ENCODE measurements around the gene DPP10.

Gene DPP10

DNA sequence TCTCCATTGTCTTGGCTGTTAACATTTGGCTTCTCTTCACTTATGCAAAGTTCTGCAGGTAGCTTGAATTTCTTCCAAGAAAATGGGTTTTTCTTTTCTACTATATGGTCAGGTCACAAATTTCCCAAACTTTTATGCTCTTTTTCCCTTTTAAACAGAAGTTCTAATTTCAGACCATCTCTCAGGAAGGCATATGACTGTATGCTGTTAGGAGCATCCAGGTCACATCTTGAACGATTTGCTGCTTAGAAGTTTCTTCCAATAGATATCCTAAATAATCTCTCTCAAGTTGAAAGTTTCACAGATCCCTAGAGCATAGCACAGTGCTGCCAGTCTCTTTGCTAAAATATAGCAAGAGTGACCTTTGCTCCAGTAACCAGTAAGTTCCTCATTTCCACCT, 932.5 kb downstream of the DPP10 start:
- Histone ChIP-seq H3K9me3 (replicated peaks in 1 of 2; ENCODE audit: control insufficient read depth in 2 of 2, insufficient read depth in 1 of 2, low read depth in 1 of 2, low read length in 2 of 2) (peaks cover 10 to 15% of the 10 kb centered on the region in 2 donors), H2BK15ac (ENCODE audit: low read length) (no peak overlapping the region), H3K4me1 (ENCODE audit: control insufficient read depth in 2 of 2, insufficient read depth in 1 of 2, low read depth in 1 of 2, low read length in 2 of 2) (no peaks in the 10 kb centered on the region), H2BK12ac (ENCODE audit: low read length) (no peak overlapping the region), H3K23ac (ENCODE audit: low read depth, low read length, poor library complexity) (no peak overlapping the region), H2AK5ac (ENCODE audit: low read depth, low read length) (no peak overlapping the region), H2BK120ac (ENCODE audit: low read depth, low read length) (no peak overlapping the region), H3K9ac (ENCODE audit: low read depth, low read length, poor library complexity) (no peak overlapping the region), H4K8ac (ENCODE audit: low read depth, low read length) (no peak overlapping the region), H3K18ac (ENCODE audit: low read length) (no peak overlapping the region), H3K4me2 (ENCODE audit: insufficient read depth, low read length, poor library complexity, severe bottlenecking) (no peak overlapping the region), H3K27me3 (ENCODE audit: control insufficient read depth in 3 of 3, insufficient read depth in 3 of 3, low read depth in 1 of 3, low read length in 3 of 3) (no peaks in the 10 kb centered on the region), H4K91ac (ENCODE audit: low read depth, low read length, poor library complexity) (no peak overlapping the region), H3K36me3 (replicated peaks in 1 of 2; ENCODE audit: control insufficient read depth in 2 of 2, insufficient read depth in 2 of 2, low read length in 2 of 2) (no peaks in the 10 kb centered on the region), H3K27ac (replicated peaks; ENCODE audit: low read length) (no peak overlapping the region), H2BK5ac (ENCODE audit: low read length) (no peak overlapping the region), H3K4ac (ENCODE audit: low read length) (no peak overlapping the region), H3K14ac (ENCODE audit: low read length) (no peak overlapping the region), H3K4me3 (ENCODE audit: low read length in 2 of 2) (no peak overlapping the region), H3K79me1 (ENCODE audit: low read depth, low read length) (no peaks in the 10 kb centered on the region), H2AFZ (ENCODE audit: low read length) (no peak overlapping the region)
- no peak for DNase-seq (ENCODE audit: low spot score)
- no CpG with 5 or more reads among the region's 1 CpG for WGBS, 2 donors (ENCODE audit: extremely low coverage in 2 of 2, insufficient read length in 2 of 2, insufficient replicate concordance in 1 of 2)

DNA sequence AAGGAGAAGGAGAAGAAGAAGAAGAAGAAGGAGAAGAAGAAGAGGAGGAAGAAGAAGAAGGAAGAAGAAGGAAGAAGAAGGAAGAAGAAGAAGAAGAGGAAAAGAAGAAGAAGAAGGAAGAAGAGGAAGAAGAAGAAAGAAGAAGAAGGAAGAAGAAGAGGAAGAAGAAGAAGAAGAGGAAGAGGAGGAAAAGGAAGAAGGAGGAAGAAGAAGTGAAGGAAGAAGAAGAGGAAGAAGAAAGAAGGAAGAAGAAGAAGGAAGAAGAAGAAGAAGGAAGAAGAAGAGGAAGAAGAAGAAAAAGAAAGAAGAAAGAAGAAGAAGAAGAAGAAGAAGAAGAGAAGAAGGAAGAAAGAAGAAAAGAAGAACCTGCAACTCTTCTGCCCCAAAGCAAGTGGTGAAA, 942.0 kb downstream of the DPP10 start:
- Histone ChIP-seq H2AK5ac (ENCODE audit: low read depth, low read length) (no peak overlapping the region), H2AFZ (ENCODE audit: low read length) (no peak overlapping the region), H3K27me3 (ENCODE audit: control insufficient read depth in 3 of 3, insufficient read depth in 3 of 3, low read depth in 1 of 3, low read length in 3 of 3) (no peaks in the 10 kb centered on the region), H3K4me2 (ENCODE audit: insufficient read depth, low read length, poor library complexity, severe bottlenecking) (no peak overlapping the region), H3K23ac (ENCODE audit: low read depth, low read length, poor library complexity) (no peak overlapping the region), H3K18ac (ENCODE audit: low read length) (no peak overlapping the region), H3K9ac (ENCODE audit: low read depth, low read length, poor library complexity) (no peak overlapping the region), H3K9me3 (replicated peaks in 1 of 2; ENCODE audit: control insufficient read depth in 2 of 2, insufficient read depth in 1 of 2, low read depth in 1 of 2, low read length in 2 of 2) (no peaks in the 10 kb centered on the region), H3K27ac (replicated peaks; ENCODE audit: low read length) (no peak overlapping the region), H3K4me1 (ENCODE audit: control insufficient read depth in 2 of 2, insufficient read depth in 1 of 2, low read depth in 1 of 2, low read length in 2 of 2) (peaks cover 0 to 2% of the 10 kb centered on the region in 2 donors), H2BK5ac (ENCODE audit: low read length) (no peak overlapping the region), H3K4me3 (ENCODE audit: low read length in 2 of 2) (no peak overlapping the region), H2BK15ac (ENCODE audit: low read length) (no peak overlapping the region), H3K4ac (ENCODE audit: low read length) (no peak overlapping the region), H4K91ac (ENCODE audit: low read depth, low read length, poor library complexity) (no peak overlapping the region), H3K14ac (ENCODE audit: low read length) (no peak overlapping the region), H3K36me3 (replicated peaks in 1 of 2; ENCODE audit: control insufficient read depth in 2 of 2, insufficient read depth in 2 of 2, low read length in 2 of 2) (no peaks in the 10 kb centered on the region), H2BK120ac (ENCODE audit: low read depth, low read length) (no peak overlapping the region), H3K79me1 (ENCODE audit: low read depth, low read length) (no peaks in the 10 kb centered on the region), H4K8ac (ENCODE audit: low read depth, low read length) (no peak overlapping the region), H2BK12ac (ENCODE audit: low read length) (no peak overlapping the region)
- no peak for DNase-seq (ENCODE audit: low spot score)

GRCh38 chr2:115386465-115386864, 944.0 kb downstream of the DPP10 start:
- Histone ChIP-seq H3K36me3 (replicated peaks in 1 of 2; ENCODE audit: control insufficient read depth in 2 of 2, insufficient read depth in 2 of 2, low read length in 2 of 2) (no peaks in the 10 kb centered on the region), H3K4me1 (ENCODE audit: control insufficient read depth in 2 of 2, insufficient read depth in 1 of 2, low read depth in 1 of 2, low read length in 2 of 2) (peaks cover 0 to 2% of the 10 kb centered on the region in 2 donors), H2BK15ac (ENCODE audit: low read length) (no peak overlapping the region), H2BK5ac (ENCODE audit: low read length) (no peak overlapping the region), H3K79me1 (ENCODE audit: low read depth, low read length) (no peaks in the 10 kb centered on the region), H3K18ac (ENCODE audit: low read length) (no peak overlapping the region), H3K9me3 (replicated peaks in 1 of 2; ENCODE audit: control insufficient read depth in 2 of 2, insufficient read depth in 1 of 2, low read depth in 1 of 2, low read length in 2 of 2) (no peaks in the 10 kb centered on the region), H2AFZ (ENCODE audit: low read length) (no peak overlapping the region), H3K4me3 (ENCODE audit: low read length in 2 of 2) (no peak overlapping the region), H3K4ac (ENCODE audit: low read length) (no peak overlapping the region), H3K27ac (replicated peaks; ENCODE audit: low read length) (no peak overlapping the region), H2BK12ac (ENCODE audit: low read length) (no peak overlapping the region), H3K14ac (ENCODE audit: low read length) (no peak overlapping the region), H4K8ac (ENCODE audit: low read depth, low read length) (no peak overlapping the region), H3K27me3 (ENCODE audit: control insufficient read depth in 3 of 3, insufficient read depth in 3 of 3, low read depth in 1 of 3, low read length in 3 of 3) (no peaks in the 10 kb centered on the region), H3K9ac (ENCODE audit: low read depth, low read length, poor library complexity) (no peak overlapping the region), H3K23ac (ENCODE audit: low read depth, low read length, poor library complexity) (no peak overlapping the region), H3K4me2 (ENCODE audit: insufficient read depth, low read length, poor library complexity, severe bottlenecking) (no peak overlapping the region), H2BK120ac (ENCODE audit: low read depth, low read length) (no peak overlapping the region), H2AK5ac (ENCODE audit: low read depth, low read length) (no peak overlapping the region), H4K91ac (ENCODE audit: low read depth, low read length, poor library complexity) (no peak overlapping the region)
- no CpG with 5 or more reads among the region's 2 CpGs for WGBS, 2 donors (ENCODE audit: extremely low coverage in 2 of 2, insufficient read length in 2 of 2, insufficient replicate concordance in 1 of 2)
- DNase-seq (ENCODE audit: low spot score) = no peak

DNA sequence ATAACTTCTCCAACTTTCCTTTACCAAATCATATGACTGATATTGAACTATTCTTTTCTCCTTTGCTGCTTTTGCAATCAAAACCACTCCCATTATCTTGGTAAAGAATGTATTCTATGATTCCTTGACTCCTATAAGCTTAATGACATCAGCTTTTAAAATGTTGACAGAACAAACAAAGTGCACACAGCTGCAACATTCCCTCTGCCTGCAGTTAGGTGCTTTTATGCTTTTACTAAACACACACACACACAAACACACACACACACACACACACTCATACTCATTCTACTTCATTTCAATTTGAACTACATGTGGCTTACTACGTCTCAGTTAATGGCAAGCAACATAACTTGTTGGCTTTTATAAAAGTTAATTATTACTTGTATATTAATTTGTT, 946.6 kb downstream of the DPP10 start:
- no peak overlapping the region for H3K18ac ChIP-seq (ENCODE audit: low read length)

More for the DNA sequence above, 946.6 kb downstream of the DPP10 start:
- no peak overlapping the region for H3K9ac ChIP-seq (ENCODE audit: low read depth, low read length, poor library complexity)
- H3K9me3 ChIP-seq (replicated peaks in 1 of 2; ENCODE audit: control insufficient read depth in 2 of 2, insufficient read depth in 1 of 2, low read depth in 1 of 2, low read length in 2 of 2) = no peaks in the 10 kb centered on the region
- no peaks in the 10 kb centered on the region for H3K36me3 ChIP-seq (replicated peaks in 1 of 2; ENCODE audit: control insufficient read depth in 2 of 2, insufficient read depth in 2 of 2, low read length in 2 of 2)
- no peak overlapping the region for H4K91ac ChIP-seq (ENCODE audit: low read depth, low read length, poor library complexity)
- H3K27ac ChIP-seq (replicated peaks; ENCODE audit: low read length) = no peak overlapping the region
- no peak overlapping the region for H3K4me3 ChIP-seq (ENCODE audit: low read length in 2 of 2)
- H2BK15ac ChIP-seq (ENCODE audit: low read length) = no peak overlapping the region
- no peak overlapping the region for H3K14ac ChIP-seq (ENCODE audit: low read length)
- DNase-seq (ENCODE audit: low spot score) = no peak
- no peak overlapping the region for H2BK12ac ChIP-seq (ENCODE audit: low read length)
- WGBS, 2 donors (ENCODE audit: extremely low coverage in 2 of 2, insufficient read length in 2 of 2, insufficient replicate concordance in 1 of 2) = no CpG with 5 or more reads among the region's 1 CpG
- H2AFZ ChIP-seq (ENCODE audit: low read length) = no peak overlapping the region
- H3K4me2 ChIP-seq (ENCODE audit: insufficient read depth, low read length, poor library complexity, severe bottlenecking) = no peak overlapping the region
- no peak overlapping the region for H2BK120ac ChIP-seq (ENCODE audit: low read depth, low read length)
- H2AK5ac ChIP-seq (ENCODE audit: low read depth, low read length) = no peak overlapping the region
- peaks cover 0 to 2% of the 10 kb centered on the region in 2 donors for H3K4me1 ChIP-seq (ENCODE audit: control insufficient read depth in 2 of 2, insufficient read depth in 1 of 2, low read depth in 1 of 2, low read length in 2 of 2)
- H3K23ac ChIP-seq (ENCODE audit: low read depth, low read length, poor library complexity) = no peak overlapping the region
- no peaks in the 10 kb centered on the region for H3K27me3 ChIP-seq (ENCODE audit: control insufficient read depth in 3 of 3, insufficient read depth in 3 of 3, low read depth in 1 of 3, low read length in 3 of 3)
- no peak overlapping the region for H4K8ac ChIP-seq (ENCODE audit: low read depth, low read length)
- no peak overlapping the region for H3K4ac ChIP-seq (ENCODE audit: low read length)
- H3K79me1 ChIP-seq (ENCODE audit: low read depth, low read length) = no peaks in the 10 kb centered on the region
- H2BK5ac ChIP-seq (ENCODE audit: low read length) = no peak overlapping the region
